ENCODE results near the gene INF2. TPM values are rescaled to one million over a fixed set of nuclear protein-coding genes. Genes with fewer than 3 reads are reported as not detected.
"Not testable (repeated sequence)": the region's sequence is repeated elsewhere in the genome, so short reads cannot be mapped to it uniquely, and the experiment has no call there.

INF2 gene
- total RNA-seq, 1 experiment from 2014 or later, result 113 TPM

GRCh38 chr14:104659764-104660523, 29.5 kb upstream of the INF2 start:
- Histone ChIP-seq H3F3A (ENCODE audit: insufficient read depth, low read depth) (peaks cover 3% of the 10 kb centered on the region; the same call in 1 of the 2 replicates), H3K9me2 (ENCODE audit: insufficient read depth) (no peaks in the 10 kb centered on the region), H3K27me3 (ENCODE audit: insufficient read depth, low read depth) (peaks cover 37% of the 10 kb centered on the region), H3K79me2 (ENCODE audit: low read depth) (no peaks in the 10 kb centered on the region), H3K9me3 (ENCODE audit: insufficient read depth, low read depth) (no peaks in the 10 kb centered on the region), H2AFZ (no peak overlapping the region), H3K4me2 (no peak overlapping the region), H3K36me3 (ENCODE audit: low read depth) (no peaks in the 10 kb centered on the region), H3K4me3 (no peak overlapping the region), H3K4me1 (replicated peaks; ENCODE audit: insufficient read depth) (no peaks in the 10 kb centered on the region), H3K27ac (no peak overlapping the region), H4K20me1 (ENCODE audit: insufficient read depth) (no peaks in the 10 kb centered on the region)
- CTCF ChIA-PET, result no interaction called here
- no TSS peak for BruUV-seq (replicated peaks)
- DNase-seq, result peak in 1 of 2 experiments; percentile 8
- no peak for TF ChIP-seq CTCF (conservative IDR thresholded peaks at IDR 0.05)
- TF ChIP-seq EZH2 (IDR thresholded peaks at IDR 0.05; ENCODE audit: low read depth), result no peak
- POLR2A ChIA-PET (ENCODE audit: unreplicated experiment), result interaction anchor here (0.8 kb wide), 1 partner anchor 28 kb away, joined by 3 read pairs; no protein-coding TSS in a partner anchor
- intact Hi-C loops (cut with micrococcal nuclease; ENCODE audit: unreplicated experiment), result no loop called here

DNA sequence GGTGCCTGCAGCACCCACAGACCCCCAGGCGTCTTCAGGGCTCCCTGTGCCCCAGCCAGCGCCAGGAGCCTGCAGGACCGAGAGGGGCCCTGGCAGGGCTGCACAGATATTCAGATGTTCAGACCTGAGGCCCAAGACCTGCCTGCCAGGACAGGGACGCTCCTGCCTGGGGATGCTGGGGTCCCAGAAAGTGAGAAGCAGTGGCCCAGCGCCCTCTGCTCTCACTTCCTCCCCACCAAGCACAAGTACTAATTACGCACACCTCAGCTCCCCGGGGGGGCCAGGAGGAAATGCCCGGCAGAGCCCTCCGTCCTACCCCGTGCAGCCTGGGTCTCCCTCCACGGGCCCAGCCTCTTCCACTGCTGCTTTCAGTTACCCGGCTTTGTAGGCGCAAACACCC, 28.8 kb upstream of the INF2 start:
- Histone ChIP-seq H3K9me2 (ENCODE audit: insufficient read depth) (no peaks in the 10 kb centered on the region), H3F3A (ENCODE audit: insufficient read depth, low read depth) (peaks cover 3% of the 10 kb centered on the region; the same call in 1 of the 2 replicates), H3K4me1 (replicated peaks; ENCODE audit: insufficient read depth) (peaks cover 4% of the 10 kb centered on the region), H3K27me3 (ENCODE audit: insufficient read depth, low read depth) (peaks cover 34% of the 10 kb centered on the region), H3K4me3 (no peak overlapping the region), H3K4me2 (no peak overlapping the region), H3K9me3 (ENCODE audit: insufficient read depth, low read depth) (no peaks in the 10 kb centered on the region), H2AFZ (no peak overlapping the region), H3K27ac (no peak overlapping the region), H4K20me1 (ENCODE audit: insufficient read depth) (no peaks in the 10 kb centered on the region), H3K36me3 (ENCODE audit: low read depth) (no peaks in the 10 kb centered on the region), H3K79me2 (ENCODE audit: low read depth) (no peaks in the 10 kb centered on the region)
- no peak for TF ChIP-seq CTCF (conservative IDR thresholded peaks at IDR 0.05)
- no peak for TF ChIP-seq EZH2 (IDR thresholded peaks at IDR 0.05; ENCODE audit: low read depth)
- ChIA-PET POLR2A (ENCODE audit: unreplicated experiment) (interaction anchor here (0.8 kb wide), 1 partner anchor 27 kb away, joined by 3 read pairs; no protein-coding TSS in a partner anchor), CTCF (no interaction called here)
- peak in 1 of 2 experiments; percentile 33 for DNase-seq
- intact Hi-C loops (cut with micrococcal nuclease; ENCODE audit: unreplicated experiment), result no loop called here
- BruUV-seq (replicated peaks), result no TSS peak

- Histone ChIP-seq H3K36me3 (ENCODE audit: low read depth) (no peaks in the 10 kb centered on the region), H4K20me1 (ENCODE audit: insufficient read depth) (no peaks in the 10 kb centered on the region), H3F3A (ENCODE audit: insufficient read depth, low read depth) (peaks cover 3% of the 10 kb centered on the region; the same call in 1 of the 2 replicates), H3K27ac (no peak overlapping the region), H3K4me3 (no peak overlapping the region), H3K27me3 (ENCODE audit: insufficient read depth, low read depth) (peaks cover 29% of the 10 kb centered on the region), H3K9me2 (ENCODE audit: insufficient read depth) (no peaks in the 10 kb centered on the region), H3K9me3 (ENCODE audit: insufficient read depth, low read depth) (no peaks in the 10 kb centered on the region), H2AFZ (no peak overlapping the region), H3K4me1 (replicated peaks; ENCODE audit: insufficient read depth) (peaks cover 9% of the 10 kb centered on the region), H3K4me2 (no peak overlapping the region), H3K79me2 (ENCODE audit: low read depth) (no peaks in the 10 kb centered on the region)
- intact Hi-C loops (cut with micrococcal nuclease; ENCODE audit: unreplicated experiment), result no loop called here
- CTCF ChIA-PET, result no interaction called here
- POLR2A ChIA-PET (ENCODE audit: unreplicated experiment), result no interaction called here
- TF ChIP-seq EZH2 (IDR thresholded peaks at IDR 0.05; ENCODE audit: low read depth), result no peak
- TF ChIP-seq CTCF (conservative IDR thresholded peaks at IDR 0.05), result no peak
- BruUV-seq (replicated peaks), result no TSS peak
- DNase-seq, result no peak
These were observed 28.3 kb upstream of the INF2 start for GRCh38 chr14:104661086-104661485.

GRCh38 chr14:104661528-104662157, 27.8 kb upstream of the INF2 start:
- H4K20me1 ChIP-seq (ENCODE audit: insufficient read depth); H3F3A ChIP-seq (ENCODE audit: insufficient read depth, low read depth); BruUV-seq (replicated peaks); H2AFZ ChIP-seq; H3K9me3 ChIP-seq (ENCODE audit: insufficient read depth, low read depth); H3K36me3 ChIP-seq (ENCODE audit: low read depth); H3K9me2 ChIP-seq (ENCODE audit: insufficient read depth); CTCF ChIA-PET; H3K27ac ChIP-seq; POLR2A ChIA-PET (ENCODE audit: unreplicated experiment); intact Hi-C loops (cut with micrococcal nuclease; ENCODE audit: unreplicated experiment); H3K4me3 ChIP-seq; H3K4me2 ChIP-seq; H3K79me2 ChIP-seq (ENCODE audit: low read depth): not testable (repeated sequence)
- H3K27me3 ChIP-seq (ENCODE audit: insufficient read depth, low read depth), result peaks cover 29% of the 10 kb centered on the region
- peaks cover 14% of the 10 kb centered on the region for H3K4me1 ChIP-seq (replicated peaks; ENCODE audit: insufficient read depth)
- peak in 1 of 2 experiments; percentile 30 for DNase-seq

DNA sequence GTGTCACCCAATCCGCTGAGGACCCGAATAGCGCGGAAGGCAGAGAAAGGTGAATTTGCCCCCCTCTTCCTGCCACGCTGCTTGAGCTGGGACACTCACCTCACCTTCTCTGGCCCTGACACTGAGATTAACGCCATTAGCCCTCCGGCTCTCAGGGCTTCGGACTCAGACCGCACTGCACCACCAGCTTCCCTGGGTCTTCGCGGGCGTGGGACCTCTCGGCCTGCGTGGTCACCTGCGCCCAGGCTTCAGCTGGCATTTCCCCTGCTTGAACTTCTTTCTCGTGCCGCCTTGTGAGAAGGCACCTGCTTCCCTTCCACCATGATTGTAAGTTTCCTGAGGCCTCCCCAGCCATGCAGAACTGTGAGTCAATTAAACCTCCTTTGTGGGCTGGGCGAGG, 26.9 kb upstream of the INF2 start:
- BruUV-seq (replicated peaks); H3K4me2 ChIP-seq; POLR2A ChIA-PET (ENCODE audit: unreplicated experiment); H3K9me2 ChIP-seq (ENCODE audit: insufficient read depth); H4K20me1 ChIP-seq (ENCODE audit: insufficient read depth); H3K27ac ChIP-seq; H3K79me2 ChIP-seq (ENCODE audit: low read depth); H3K36me3 ChIP-seq (ENCODE audit: low read depth); H2AFZ ChIP-seq; H3K4me3 ChIP-seq; intact Hi-C loops (cut with micrococcal nuclease; ENCODE audit: unreplicated experiment); H3F3A ChIP-seq (ENCODE audit: insufficient read depth, low read depth); DNase-seq; CTCF ChIA-PET; H3K9me3 ChIP-seq (ENCODE audit: insufficient read depth, low read depth): not testable (repeated sequence)
- peaks cover 26% of the 10 kb centered on the region for H3K27me3 ChIP-seq (ENCODE audit: insufficient read depth, low read depth)
- peaks cover 14% of the 10 kb centered on the region for H3K4me1 ChIP-seq (replicated peaks; ENCODE audit: insufficient read depth)

Measured in PC-9 (cell line).